Fibroblast of the conjunctiva (primary cell): Measurements from ENCODE around the gene FCHSD1.

Experiments used
- DNase-seq: peaks from one replicate; pipeline ENCODE4 v3.0.0-alpha.2; 2010; ENCODE audit warnings: low read depth

FCHSD1 gene

DNA sequence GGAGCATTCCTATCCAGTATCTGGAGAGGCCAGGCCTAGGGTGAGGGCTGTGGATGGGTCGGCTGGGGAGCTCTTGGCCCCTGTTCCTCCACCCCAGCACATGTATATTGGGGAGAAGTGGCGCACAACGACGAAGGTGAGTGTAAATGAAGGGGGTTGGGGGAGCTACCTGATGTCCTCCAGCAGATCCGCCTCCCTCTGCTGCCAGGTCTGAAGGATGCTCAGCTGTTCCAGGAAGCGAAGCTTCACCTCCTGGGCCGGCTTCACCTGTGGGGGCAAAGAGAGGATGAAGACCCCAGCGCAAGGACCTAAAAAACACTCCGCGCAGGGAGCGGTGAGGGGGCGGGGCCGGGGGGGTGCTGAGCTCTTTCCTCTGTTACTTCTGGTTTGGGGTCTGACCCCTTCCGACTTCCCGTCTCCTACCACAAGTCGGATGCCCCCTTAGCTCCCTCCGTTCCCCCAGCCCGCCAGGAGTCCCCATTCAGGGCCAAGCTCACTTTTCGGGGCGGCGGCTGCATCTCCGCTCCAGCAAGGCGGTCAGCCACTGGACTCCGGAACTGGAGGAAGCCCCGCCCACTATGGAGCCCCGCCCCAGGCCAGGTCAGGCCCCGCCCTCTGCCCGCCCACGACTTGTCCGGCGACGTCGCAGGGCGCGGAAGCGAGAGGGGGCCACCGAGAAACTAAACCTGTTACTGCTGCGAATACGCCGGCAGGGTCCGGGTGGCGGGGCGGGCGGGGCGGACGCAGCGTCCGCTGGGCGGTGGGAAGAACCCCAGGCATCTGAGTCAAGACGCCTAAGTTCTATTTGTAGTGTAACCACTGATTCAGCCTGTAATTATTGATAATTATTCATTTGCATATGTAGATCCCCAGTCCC lies at the start of gene FCHSD1:
FCHSD1 (minus strand) TSS at position 568 of the 877 bp plus-strand sequence; CDS start at position 518, 50 bp downstream.
- DNase-seq: peak; percentile 65

- no peak for DNase-seq
Measured at GRCh38 chr5:141697586-141697985, 46.4 kb upstream of the FCHSD1 start.

GRCh38 chr5:141696431-141696830 lies 45.2 kb upstream of the FCHSD1 start:
- DNase-seq: no peak

DNA sequence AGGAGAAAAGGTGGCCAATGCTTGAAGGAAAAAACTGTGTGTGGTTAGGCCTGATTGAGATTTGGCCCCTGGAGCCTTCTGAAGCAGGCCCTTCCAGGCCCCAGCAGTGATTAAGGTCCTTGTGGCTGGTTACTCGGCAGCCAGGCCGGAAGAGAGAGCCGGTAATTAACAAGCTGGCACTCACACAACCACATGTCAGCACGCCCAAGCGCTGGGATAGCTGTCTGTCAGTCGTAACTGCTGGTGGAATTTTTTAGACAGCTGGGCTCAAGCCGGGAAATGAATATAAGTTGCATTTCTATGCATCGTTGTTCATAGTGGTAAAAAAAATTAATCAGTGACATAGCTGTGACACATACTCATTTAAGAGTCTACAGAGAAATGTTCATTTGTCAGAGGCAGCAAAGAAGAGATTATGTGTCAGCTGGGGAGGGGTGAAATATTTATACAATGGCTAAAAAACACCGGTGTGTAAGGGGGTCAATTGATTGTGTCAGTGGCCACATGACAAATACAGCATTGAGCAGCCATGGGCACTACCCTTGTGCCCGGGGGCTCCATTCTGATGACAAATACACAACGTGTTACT lies 44.5 kb upstream of the FCHSD1 start:
- no peak for DNase-seq

- no peak for DNase-seq
Measured at GRCh38 chr5:141694479-141694878, 43.3 kb upstream of the FCHSD1 start.

DNA sequence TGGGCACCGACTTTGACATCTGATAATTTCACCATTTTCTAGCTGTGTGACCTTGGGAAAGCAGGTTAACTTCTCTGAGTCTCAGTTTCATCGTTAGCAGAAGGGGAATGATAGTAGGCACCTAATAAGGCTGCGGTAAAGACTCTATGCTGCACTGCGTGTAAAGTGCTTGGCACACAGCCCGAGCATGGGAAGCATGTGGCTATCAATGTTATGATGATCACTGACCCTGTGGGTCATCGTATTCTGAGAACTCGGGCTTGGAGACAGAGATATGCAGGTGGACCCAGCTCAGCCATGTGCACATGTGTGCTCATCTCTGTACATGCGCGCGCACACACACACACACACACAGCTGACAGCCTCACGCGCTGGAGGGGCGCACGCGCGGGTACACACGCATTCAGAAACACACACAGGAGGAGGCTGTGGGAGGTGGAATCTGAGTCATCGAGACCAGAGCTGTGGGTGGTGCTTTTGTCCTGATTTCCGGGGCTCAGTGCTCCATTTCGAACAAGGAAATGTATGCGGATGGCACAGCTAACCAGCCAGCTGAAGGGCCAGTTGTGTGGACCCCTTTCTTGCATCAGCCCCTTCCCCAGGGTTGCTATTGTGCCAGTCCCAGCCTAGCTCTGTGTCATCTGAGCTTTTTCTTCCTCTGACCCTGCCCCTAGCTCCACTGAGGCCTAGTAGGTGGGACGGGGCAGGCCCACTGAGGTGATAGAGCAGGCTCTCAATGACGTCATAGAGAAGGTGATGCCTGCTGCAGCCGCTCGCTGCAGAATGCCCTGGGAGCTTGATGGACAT lies 41.9 kb upstream of the FCHSD1 start:
- DNase-seq: no peak

DNA sequence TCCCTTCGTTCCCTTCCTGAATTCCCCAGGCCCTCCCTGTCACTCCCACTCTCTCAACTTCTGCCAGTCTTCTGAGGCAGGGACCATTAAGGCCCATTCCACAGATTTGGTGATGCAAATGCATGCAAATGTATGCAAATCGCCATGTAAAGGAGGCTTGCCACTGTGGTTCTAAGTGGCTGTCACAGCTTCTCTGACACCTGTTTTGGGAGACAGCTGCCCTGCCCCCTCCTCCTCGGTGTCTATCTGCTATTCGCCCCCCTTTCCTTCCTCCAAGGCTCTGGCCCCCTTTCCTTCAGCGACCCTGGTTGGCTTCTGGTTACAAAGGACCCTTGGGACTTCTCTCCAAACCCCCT lies 41.3 kb upstream of the FCHSD1 start:
- no peak for DNase-seq

- DNase-seq: peak; percentile 53
Measured at GRCh38 chr5:141691867-141692532, 40.8 kb upstream of the FCHSD1 start.

GRCh38 chr5:141691286-141691866 lies 40.2 kb upstream of the FCHSD1 start:
- DNase-seq: no peak

GRCh38 chr5:141686648-141687416 lies 35.6 kb upstream of the FCHSD1 start:
- DNase-seq: no peak

DNA sequence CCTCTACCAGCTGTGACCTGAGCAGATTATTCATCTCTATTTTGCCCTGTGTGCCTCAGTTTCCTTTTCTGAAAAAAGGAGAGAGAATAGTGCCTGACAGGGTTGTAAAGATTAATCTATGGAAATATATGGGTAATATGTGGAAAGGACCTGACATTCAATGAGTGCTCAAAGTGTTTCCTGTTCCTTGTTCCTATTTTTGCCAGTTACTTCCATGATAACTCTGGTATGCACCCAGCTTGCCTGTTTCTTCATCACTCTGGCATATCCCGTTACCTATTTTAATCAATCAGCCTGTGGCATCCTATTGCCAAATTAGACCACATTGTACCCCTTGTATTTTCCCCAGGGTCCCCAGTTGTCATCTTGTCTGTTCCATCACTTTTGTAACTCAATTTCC lies 34.4 kb upstream of the FCHSD1 start:
- no peak for DNase-seq

- DNase-seq: no peak
Measured at GRCh38 chr5:141683596-141684141, 32.5 kb upstream of the FCHSD1 start.

- DNase-seq: peak; percentile 44
Measured at GRCh38 chr5:141681695-141682641, 30.8 kb upstream of the FCHSD1 start, which contains the start of gene ARAP3. ARAP3 (minus strand) TSS chr5:141682230; CDS start chr5:141680486, 1,744 bp downstream.

GRCh38 chr5:141681295-141681694 lies 30.1 kb upstream of the FCHSD1 start:
- no peak for DNase-seq

- DNase-seq: no peak
Measured at GRCh38 chr5:141680751-141681201, 29.6 kb upstream of the FCHSD1 start.

- no peak for DNase-seq
Measured at GRCh38 chr5:141680178-141680577, 29.0 kb upstream of the FCHSD1 start.

DNA sequence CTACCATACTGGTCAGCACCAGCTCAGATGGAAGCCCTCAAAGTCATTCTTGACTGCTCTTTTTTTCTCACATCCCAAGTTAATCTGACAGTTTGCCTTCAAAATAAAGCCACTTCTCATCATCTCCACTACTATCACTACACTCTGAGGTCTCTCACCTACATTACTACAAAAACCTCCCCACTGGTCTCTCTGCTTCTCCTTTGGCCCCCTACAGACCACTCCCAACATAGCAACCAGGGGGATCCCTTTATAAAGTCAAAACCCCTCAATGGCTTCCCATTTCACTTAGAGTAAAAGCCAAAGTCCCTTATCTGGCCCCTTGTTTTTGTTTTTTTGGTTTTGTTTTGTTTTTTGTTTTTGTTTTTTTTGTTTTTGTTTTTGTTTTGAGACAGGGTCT lies 26.2 kb upstream of the FCHSD1 start:
- DNase-seq: no peak

- no peak for DNase-seq
Measured at GRCh38 chr5:141675672-141676071, 24.5 kb upstream of the FCHSD1 start.

GRCh38 chr5:141674747-141675146 lies 23.5 kb upstream of the FCHSD1 start:
- DNase-seq: no peak
